ENCODE measurements around the gene ADAM8.

DNA sequence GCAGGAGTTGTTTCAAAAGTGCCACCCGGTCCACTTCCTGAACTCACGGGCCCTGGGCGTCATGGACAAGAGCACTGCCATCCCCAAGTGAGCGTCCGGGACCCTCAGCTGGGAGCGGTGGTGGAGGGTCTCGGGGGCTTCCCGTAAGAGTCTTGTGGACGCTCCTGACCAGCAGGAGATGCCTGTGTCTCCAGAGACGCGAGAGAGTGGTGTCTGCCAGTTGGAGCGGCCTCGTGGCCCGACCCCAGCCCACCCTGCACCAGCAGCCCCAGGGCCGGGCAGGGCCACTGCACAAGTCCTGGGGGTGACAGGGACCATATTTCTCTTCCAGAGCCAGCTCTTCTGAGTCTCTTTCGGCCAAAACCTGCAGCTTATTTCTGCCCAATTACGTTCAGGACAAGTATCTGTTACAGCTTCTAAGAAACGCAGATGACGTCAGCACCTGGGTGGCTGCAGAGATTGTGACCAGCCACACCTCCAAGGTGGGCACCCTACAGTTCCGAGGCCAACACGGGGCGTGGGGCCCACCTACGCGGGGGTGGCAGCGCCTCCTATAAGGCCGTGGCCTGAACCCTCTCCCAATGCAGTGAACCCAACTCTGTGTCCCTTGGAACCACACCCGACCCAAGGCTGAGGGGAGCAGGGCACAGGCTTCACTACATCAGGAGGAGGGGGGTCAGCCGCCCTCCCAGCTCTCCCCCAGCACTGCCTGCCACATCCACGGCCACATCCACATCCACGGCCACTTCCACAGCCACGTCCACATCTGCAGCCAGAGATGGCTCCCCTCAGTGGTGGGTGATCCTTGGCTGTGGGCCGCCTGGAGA lies 62.8 kb downstream of the ADAM8 start:
- TF ChIP-seq, protein P1, sequence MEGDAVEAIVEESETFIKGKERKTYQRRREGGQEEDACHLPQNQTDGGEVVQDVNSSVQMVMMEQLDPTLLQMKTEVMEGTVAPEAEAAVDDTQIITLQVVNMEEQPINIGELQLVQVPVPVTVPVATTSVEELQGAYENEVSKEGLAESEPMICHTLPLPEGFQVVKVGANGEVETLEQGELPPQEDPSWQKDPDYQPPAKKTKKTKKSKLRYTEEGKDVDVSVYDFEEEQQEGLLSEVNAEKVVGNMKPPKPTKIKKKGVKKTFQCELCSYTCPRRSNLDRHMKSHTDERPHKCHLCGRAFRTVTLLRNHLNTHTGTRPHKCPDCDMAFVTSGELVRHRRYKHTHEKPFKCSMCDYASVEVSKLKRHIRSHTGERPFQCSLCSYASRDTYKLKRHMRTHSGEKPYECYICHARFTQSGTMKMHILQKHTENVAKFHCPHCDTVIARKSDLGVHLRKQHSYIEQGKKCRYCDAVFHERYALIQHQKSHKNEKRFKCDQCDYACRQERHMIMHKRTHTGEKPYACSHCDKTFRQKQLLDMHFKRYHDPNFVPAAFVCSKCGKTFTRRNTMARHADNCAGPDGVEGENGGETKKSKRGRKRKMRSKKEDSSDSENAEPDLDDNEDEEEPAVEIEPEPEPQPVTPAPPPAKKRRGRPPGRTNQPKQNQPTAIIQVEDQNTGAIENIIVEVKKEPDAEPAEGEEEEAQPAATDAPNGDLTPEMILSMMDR (IDR thresholded peaks at IDR 0.05 in 4 of 5, conservative IDR thresholded peaks at IDR 0.05 in 1 of 5): no peak
- TF ChIP-seq POLR2A (IDR thresholded peaks at IDR 0.05): no peak
